Pulmonary artery endothelial cell (primary cell): Measurements from ENCODE around the gene AHRR. TPM values are rescaled to one million over a fixed set of nuclear protein-coding genes. Genes with fewer than 3 reads are reported as not detected.

Experiments used
- DNase-seq: peaks from one replicate; pipeline ENCODE4 v3.0.0-alpha.2; 2011; ENCODE audit warnings: low read depth, low spot score
- total RNA-seq: library from RNA; depleted of rRNA; stranded (reverse); fragments of >200 nt; gene quantifications from 2 replicates; pipeline ENCODE4 v1.2.3, GENCODE V29; 2014

AHRR gene
- total RNA-seq, 1 donor from 2014 or later = 6.8 TPM

- no peak for DNase-seq
Observed at GRCh38 chr5:457195-457961, 135.9 kb downstream of the AHRR start.

- no peak for DNase-seq
Observed at GRCh38 chr5:458547-459353, 137.2 kb downstream of the AHRR start.

GRCh38 chr5:459562-460272 lies 138.2 kb downstream of the AHRR start:
- DNase-seq = no peak

- no peak for DNase-seq
Observed at GRCh38 chr5:460273-460625, 138.7 kb downstream of the AHRR start.

- no peak for DNase-seq
Observed at GRCh38 chr5:462051-462481, 140.6 kb downstream of the AHRR start.

GRCh38 chr5:463301-463700 lies 141.8 kb downstream of the AHRR start:
- no peak for DNase-seq

- no peak for DNase-seq
Observed at GRCh38 chr5:463952-464351, 142.4 kb downstream of the AHRR start.

- no peak for DNase-seq
Observed at GRCh38 chr5:464446-464842, 142.9 kb downstream of the AHRR start.

GRCh38 chr5:464843-465590 lies 143.5 kb downstream of the AHRR start:
- DNase-seq = no peak

GRCh38 chr5:465591-466403 lies 144.3 kb downstream of the AHRR start:
- DNase-seq = no peak

GRCh38 chr5:466661-467310 lies 145.3 kb downstream of the AHRR start:
- no peak for DNase-seq

- no peak for DNase-seq
Observed at GRCh38 chr5:468401-468800, 146.9 kb downstream of the AHRR start.

GRCh38 chr5:469752-470483 lies 148.4 kb downstream of the AHRR start:
- no peak for DNase-seq

GRCh38 chr5:470961-471749 lies 149.6 kb downstream of the AHRR start:
- no peak for DNase-seq

- no peak for DNase-seq
Observed at GRCh38 chr5:471750-472058, 150.2 kb downstream of the AHRR start.

- no peak for DNase-seq
Observed at GRCh38 chr5:472076-472655, 150.7 kb downstream of the AHRR start.

GRCh38 chr5:472656-473550 lies 151.4 kb downstream of the AHRR start:
- DNase-seq = peak; percentile 10
